SH-SY5Y (cell line): ENCODE measurements around the gene CCDC149.

Experiments used
- GATA2 ChIP-seq: IDR thresholded peaks from 2 replicates; pipeline ENCODE4 v1.6.1; 2011; ENCODE audit warnings: mild to moderate bottlenecking, low read depth, low read length
- GATA3 ChIP-seq: IDR thresholded peaks from 2 replicates; pipeline ENCODE4 v1.6.1; 2011; ENCODE audit warnings: low read depth, mild to moderate bottlenecking, low read length, moderate library complexity

The CCDC149 gene

DNA sequence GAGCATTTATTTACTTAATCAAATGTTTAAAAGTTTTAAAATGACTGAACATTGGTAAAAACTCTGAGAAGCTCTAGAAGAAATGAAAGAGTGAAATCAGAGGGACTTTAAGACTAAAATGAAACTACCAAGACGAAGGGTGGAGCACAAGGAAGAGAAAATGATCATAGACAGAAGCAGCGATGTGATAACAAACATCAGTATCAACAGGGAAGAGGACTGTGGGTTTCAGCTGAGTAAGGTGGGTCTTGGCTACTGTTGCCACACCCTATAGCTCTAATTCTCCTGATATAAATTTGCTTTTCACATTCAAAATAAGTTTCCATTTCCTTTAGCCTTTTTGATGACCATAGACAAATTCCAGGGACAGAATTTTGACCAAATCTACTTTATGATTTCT is 99.1 kb downstream of the CCDC149 start:
- no peak for TF ChIP-seq GATA2
- no peak for TF ChIP-seq GATA3

DNA sequence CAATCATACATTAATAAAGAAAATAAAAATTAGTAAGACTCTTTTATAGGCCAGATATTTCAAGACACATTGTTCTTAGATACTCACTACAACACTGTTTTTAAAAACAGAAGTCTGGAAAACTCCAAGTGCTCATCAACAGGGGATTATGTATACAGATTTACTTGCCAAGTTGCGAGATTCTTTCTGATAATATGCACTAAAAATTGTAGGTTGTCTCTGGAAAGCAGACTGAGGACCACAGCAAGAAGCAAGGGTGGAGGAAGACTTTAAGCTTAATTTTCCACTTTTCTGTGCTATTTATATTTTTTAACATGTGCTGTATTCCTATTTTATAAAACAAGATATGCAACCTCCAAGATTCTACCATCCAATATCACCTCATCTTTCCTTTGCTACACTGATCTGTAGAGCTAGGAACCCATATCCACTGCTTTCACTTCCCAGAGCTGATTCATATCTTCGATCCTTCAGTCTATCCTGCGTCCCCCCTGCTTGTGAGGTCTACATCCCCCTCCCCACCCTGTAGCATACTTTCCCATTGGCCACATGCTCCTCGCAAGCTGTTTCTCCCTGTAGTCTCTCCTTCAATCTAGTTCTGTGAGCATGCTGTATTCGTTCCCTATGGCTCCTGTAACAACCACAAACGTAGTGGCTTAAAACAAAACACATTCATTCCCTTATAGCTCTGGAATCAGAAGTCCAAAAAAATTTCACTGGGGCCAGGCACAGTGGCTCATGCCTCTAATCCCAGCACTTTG is 101.8 kb downstream of the CCDC149 start:
- no peak for TF ChIP-seq GATA3
- TF ChIP-seq GATA2, result no peak

DNA sequence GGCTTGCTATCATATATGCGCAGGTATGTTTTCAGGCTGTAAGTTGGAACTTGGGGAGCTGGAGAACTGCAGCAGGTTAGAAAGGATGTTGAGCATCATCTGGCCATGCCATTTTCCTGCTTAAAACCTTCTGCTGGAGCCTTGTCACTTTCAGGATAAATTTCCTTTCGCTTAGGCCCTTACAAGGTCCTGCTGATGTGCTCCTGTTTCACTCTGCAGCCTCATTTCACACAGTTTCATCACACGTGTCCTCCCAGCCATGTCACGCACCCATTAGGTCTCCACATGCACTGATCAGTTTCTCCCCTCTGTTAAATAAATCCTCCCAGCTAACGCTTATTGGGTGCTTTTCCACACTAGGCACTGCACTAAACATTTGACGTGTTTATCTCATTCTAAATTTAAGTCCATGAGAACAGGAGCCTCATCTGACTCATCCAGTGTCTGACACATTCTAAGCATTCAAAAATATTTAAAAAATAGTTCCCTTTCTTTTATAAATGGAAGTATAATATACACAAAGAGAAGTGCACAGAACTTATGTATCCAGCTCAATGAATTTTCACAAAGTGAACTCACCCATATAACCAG is 102.9 kb downstream of the CCDC149 start:
- TF ChIP-seq GATA2, result no peak

DNA sequence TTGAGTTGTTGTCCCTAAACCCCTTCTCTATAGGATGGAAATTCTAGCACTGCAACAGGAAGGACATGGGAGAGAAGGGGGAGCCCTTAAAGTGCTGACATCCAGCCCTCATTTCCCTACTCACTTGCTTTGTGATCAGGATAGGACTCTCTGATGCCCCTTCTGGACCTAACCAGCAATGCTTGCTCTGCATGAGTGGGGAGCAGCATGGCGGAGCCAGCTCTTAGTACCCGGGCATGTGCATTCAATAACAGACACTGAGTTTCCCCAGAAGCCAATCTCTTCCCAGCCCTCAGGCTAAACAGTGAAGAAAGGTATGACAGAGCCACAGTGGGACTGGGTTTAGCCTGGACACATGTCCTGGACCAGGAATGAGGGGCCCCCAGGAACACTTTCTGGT is 103.5 kb downstream of the CCDC149 start:
- TF ChIP-seq GATA2 (no peak), GATA3 (no peak)

DNA sequence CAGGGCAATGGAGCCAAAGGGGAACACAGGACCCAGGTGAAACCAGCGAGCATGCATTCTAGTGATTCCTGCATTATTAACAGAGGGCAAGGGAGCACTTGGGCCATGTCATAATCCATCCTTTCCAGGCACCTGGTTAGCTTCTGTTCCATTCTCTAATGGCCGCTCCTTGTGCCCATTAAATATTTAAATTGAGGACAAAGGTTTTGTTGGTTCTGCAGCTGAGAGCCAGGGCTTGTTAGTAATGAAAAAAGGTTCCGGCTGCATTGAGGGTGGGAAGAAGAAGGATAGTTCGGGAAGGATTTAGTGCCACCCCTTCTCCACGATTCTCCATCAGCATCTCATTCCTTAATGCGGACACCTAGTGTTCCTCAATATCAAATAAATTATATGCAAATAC is 103.9 kb downstream of the CCDC149 start:
- TF ChIP-seq GATA2 (no peak), GATA3 (no peak)

DNA sequence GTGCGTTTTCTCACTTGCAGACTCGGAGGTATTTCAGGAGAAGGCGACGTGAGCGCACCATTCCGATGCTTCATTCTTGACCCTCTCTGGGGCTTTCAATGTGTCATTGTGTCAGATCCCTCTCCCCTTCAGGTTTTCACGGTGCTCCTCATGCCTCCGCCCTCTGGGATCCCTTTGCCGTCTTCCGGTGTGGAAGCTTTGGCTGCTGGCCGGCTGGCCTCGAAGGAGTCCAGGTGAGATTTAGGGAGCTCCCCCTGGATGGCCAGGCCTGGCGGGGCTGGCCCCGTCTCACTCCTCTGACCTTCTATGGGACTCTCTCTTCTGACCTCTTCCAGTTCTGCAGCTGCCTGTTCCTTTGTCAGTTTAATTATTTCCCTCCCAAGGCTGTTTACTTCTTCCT is 104.6 kb downstream of the CCDC149 start:
- no peak for TF ChIP-seq GATA2
- TF ChIP-seq GATA3, result no peak

DNA sequence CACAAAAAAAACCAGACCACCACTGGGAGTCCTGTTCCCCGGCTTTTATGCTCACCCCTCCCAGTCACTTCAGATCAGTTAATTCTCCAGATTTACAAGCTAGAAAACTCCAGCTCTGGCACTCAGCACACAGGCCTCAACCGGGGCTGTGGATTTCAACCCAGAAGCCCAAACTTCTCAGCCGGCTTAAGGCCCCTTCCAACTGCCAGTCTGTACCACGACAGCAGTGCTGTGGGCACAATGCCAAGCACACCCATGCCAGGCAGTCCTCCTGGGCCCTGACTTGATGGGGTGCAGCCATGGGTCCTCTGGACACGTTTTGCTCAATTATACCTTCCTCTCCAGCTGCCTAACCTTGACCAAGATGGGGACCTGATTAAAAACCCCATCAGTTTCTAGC is 105.2 kb downstream of the CCDC149 start:
- TF ChIP-seq GATA2, result no peak

DNA sequence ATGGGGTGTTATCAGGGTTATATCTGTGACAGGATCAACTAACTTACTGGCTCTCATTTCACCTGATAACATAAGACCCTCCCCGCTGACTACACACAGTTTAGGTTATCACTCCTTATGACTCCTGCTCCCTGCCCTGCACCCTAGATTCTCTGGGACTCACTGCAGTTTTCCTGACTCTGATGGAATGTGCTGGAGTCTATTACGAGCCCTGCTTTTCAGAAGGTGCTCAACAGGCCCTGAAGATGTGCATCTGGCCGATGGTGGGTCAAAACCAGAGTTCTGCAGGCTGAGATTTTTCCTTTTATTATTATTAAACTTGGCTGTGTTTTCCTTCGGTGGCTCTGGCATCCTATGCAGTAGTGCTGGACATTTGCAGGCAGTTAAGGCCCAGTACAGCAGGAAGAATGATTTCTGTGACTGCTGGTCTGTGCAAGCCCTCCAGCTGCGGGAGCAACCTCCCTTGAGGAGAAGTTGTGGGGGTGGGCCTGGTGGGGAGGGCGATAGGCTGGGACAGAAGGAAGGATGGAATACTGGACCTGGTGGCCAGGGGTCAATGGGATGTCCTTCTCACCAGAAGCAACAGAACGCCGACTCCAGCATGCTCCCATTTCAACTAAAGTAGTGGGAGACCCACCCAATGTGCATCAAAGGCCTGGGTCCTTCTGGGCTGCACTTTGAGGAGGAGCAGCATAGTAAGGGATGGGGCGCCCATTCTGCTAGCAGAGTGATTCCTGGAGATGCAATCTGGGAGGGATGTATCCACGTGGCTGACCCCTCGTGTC is 106.4 kb downstream of the CCDC149 start:
- no peak for TF ChIP-seq GATA2
- no peak for TF ChIP-seq GATA3

DNA sequence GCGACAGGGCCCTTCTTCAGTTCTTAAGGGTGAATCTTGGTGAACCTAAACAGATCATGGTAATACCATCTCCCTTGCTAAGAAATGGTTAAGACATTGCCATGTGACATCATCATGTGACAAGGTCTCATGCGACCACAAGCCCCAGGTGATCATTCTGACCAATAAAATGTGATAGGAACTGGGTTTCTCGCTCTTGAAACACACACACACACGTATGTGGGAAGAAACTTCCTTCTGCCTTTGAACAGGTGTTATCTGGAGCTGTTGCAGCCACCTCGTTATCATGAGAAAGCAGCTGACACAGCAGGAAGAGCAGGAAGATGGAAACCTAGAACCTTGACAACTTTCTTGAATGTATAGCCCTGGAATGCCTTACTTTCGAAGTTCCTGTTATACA is 107.3 kb downstream of the CCDC149 start:
- no peak for TF ChIP-seq GATA3
- TF ChIP-seq GATA2, result no peak

DNA sequence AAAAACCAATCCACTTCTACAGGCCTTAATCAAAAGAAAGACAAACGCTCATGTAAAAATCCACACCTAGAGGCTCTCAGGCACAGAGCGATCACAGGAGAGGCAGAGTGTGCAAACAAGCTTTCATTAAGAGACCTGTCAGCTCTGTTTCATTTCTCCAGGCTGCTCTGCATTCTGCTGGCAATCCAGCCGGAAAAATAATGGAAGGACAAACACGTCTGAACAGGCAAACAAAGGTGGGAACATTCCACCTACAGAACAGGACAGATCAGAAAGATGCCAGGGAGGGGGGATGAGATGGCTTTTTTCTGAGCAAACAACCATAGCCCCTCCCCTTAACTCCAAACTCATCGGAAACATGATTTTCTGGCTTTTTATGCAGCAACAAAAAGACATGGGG is 107.8 kb downstream of the CCDC149 start:
- TF ChIP-seq GATA2 (no peak), GATA3 (no peak)

DNA sequence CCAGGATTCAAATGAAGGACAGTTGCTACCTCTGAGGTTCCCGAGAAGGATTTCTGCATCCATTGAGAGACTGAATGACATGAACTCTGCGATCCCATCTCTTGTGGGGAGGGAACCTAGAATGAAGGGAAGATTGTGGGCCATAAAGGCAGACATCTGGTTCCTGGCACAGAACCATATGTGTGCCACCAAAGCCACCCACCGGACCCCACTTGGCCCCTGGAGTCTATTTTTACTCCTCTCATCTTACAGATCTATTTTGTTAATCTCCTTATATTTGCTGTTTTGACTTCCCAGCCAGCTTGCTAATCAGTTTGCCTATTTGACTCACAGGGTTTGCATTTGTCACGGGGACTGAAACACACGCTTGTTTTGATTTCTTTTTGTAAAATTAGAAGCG is 110.2 kb downstream of the CCDC149 start:
- TF ChIP-seq GATA3 (no peak), GATA2 (no peak)

DNA sequence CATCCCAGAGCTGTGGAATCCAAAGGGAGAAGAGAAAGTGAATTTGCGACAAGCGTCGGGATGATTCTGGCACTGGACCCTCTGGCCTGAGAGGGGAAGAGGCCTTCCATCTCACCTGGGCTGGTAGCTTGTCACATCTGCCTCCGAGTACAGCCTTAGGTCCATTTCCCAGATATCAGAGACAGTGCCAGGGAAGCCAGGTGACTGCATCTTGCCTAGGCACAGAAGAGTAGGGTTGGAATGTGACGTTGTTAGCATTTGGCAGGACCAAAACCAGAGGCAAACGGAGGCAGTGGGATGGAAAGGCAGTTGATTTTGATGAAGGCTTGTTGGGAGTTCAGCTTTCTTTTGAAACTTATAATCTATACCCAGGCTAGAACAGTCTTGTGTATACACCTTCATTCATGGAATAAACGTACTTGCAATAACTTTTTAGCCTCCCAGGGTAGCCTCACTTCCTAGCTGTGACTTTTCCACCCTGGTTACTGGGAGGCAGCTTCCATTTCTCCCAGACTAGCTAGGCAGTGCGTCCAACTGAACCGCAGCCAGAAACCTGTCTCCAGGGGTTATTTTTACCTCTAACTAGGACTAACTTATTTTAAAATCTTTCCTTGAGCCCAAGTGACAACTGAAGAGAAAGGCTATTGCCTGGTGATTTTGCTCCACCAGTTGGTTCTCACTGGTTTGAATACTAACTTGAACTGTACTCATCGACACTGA is 111.5 kb downstream of the CCDC149 start:
- TF ChIP-seq GATA3 (no peak), GATA2 (no peak)

DNA sequence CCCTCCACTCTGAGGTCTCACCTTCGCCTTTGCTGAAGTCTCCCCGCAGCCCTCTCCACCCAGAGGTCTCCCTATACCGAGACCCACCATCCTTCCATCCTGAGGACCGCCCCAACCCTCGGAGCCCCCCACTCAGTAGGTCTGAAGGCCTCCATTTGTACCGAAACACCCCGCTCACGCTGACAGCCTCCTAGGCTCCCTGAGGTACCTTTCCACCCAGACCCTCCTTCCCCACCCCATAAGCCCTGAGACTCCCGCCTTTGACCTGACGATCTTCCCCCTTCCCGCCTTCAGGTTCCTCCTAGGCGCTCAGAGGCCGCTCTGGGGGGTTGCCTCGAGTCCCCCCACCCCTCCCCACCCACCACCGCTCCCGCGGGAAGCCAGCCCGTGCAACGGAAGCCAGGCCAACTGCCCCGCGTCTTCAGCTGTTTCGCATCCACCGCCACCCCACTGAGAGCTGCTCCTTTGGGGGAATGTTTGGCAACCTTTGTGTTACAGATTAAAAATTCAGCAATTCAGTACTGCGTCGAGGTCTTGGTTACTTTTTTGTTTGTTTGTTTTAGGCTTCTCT is 112.4 kb downstream of the CCDC149 start:
- TF ChIP-seq GATA2 (no peak), GATA3 (no peak)
